A549 (cell line): ENCODE measurements around the gene ALOX5. TPM values are rescaled to one million over a fixed set of nuclear protein-coding genes. Genes with fewer than 3 reads are reported as not detected.

Experiments used
- ATAC-seq, 2 experiments: fragments of 200-7000 bp in 1 of 2; fragments of >200 bp in 1 of 2; cut with Nextera tagmentation in 1 of 2; cut with Tn5 transposase in 1 of 2; 3 replicates each; pipeline versions ENCODE4 v1.8.0 to v1.9.1; 2018 to 2020; ENCODE audit warnings: mild to moderate bottlenecking in 1 of 2, moderate library complexity in 1 of 2
- CTCF ChIA-PET: fragments of 300-600 bp; sonication (Branson Sonifier 250); formaldehyde crosslinking; extraction: SDS; loops from one replicate; lab custom pipeline; 2021; ENCODE audit warnings: antibody characterized with exemption, inconsistent platforms; lab: Yijun Ruan, JAX
- POLR2A ChIA-PET: fragments of 350-600 bp; formaldehyde crosslinking; extraction: SDS; loops from one replicate; lab custom pipeline; 2021; ENCODE audit warnings: antibody characterized with exemption, inconsistent platforms; lab: Yijun Ruan, JAX
- DNase-seq, 2 experiments: peaks; one replicate each; pipeline versions ENCODE4 v3.0.0 to v3.0.0-alpha.2; 2011 to 2016; ENCODE audit warnings: low read depth in 1 of 2, low spot score in 1 of 2
- FAIRE-seq: peaks from 2 replicates; lab custom pipeline; 2011; peaks lifted over from hg19 to GRCh38; lab: Jason Lieb, UNC
- H3K27ac ChIP-seq, 2 experiments: fragments of >200 bp; sonication (Bioruptor Twin); formaldehyde crosslinking; 3 replicates each; pipeline ENCODE4 v1.5.1; 2016 to 2017
- H3K4me1 ChIP-seq: fragments of >200 bp; sonication (Bioruptor Twin); formaldehyde crosslinking; 3 replicates; pipeline ENCODE4 v1.6.1; 2016
- H3K4me2 ChIP-seq: fragments of >200 bp; sonication (Bioruptor Twin); formaldehyde crosslinking; 3 replicates; pipeline ENCODE4 v1.6.1; 2016
- H3K4me3 ChIP-seq: fragments of >200 bp; sonication (Bioruptor Twin); formaldehyde crosslinking; 3 replicates; pipeline ENCODE4 v1.5.1; 2016
- H3K9me3 ChIP-seq: fragments of >200 bp; sonication (Bioruptor Twin); formaldehyde crosslinking; 3 replicates; pipeline ENCODE4 v1.6.1; 2016
- ATOH8 ChIP-seq: fragments of 250-450 bp; sonication (Bioruptor Pico); IDR thresholded peaks from 2 replicates; pipeline ENCODE4 v1.5.0; 2020; ENCODE audit warnings: low read depth, mild to moderate bottlenecking, moderate library complexity
- BCL3 ChIP-seq: fragments of >200 bp; sonication (Bioruptor Twin); formaldehyde crosslinking; IDR thresholded peaks from 3 replicates; pipeline ENCODE4 v1.6.1; 2016
- BHLHE40 ChIP-seq: IDR thresholded peaks from 2 replicates; pipeline ENCODE4 v1.6.1; 2012; ENCODE audit warnings: low read depth, low read length, inconsistent platforms
- CBX8 ChIP-seq: fragments of 200-600 bp; sonication (generic); IDR thresholded peaks from 2 replicates; pipeline ENCODE4 v1.6.1; 2016
- EP300 ChIP-seq, 2 experiments: fragments of >200 bp; sonication (Bioruptor Twin); formaldehyde crosslinking; IDR thresholded peaks; 2 replicates in 1 of 2; 3 replicates in 1 of 2; pipeline ENCODE4 v1.6.1; 2016 to 2017
- ESRRA ChIP-seq: fragments of 150-350 bp; IDR thresholded peaks from 2 replicates; pipeline ENCODE4 v1.6.1; 2014; ENCODE audit warnings: mild to moderate bottlenecking, low read length, borderline replicate concordance
- FOSB ChIP-seq: fragments of 250-450 bp; sonication (Bioruptor Pico); IDR thresholded peaks from 2 replicates; pipeline ENCODE4 v1.5.0; 2020; ENCODE audit warnings: mild to moderate bottlenecking, moderate library complexity
- FOSL2 ChIP-seq, 2 experiments: fragments of 450-650 bp in 1 of 2; fragments of >200 bp in 1 of 2; sonication (Bioruptor Twin) in 1 of 2; formaldehyde crosslinking; IDR thresholded peaks; 2 replicates each; pipeline versions ENCODE4 v1.5.0 to v1.6.1; 2016 to 2020; ENCODE audit warnings: mild to moderate bottlenecking in 1 of 2, moderate library complexity in 1 of 2
- HOXB5 ChIP-seq: fragments of 250-450 bp; sonication (Bioruptor Pico); IDR thresholded peaks from 2 replicates; pipeline ENCODE4 v1.5.0; 2020; ENCODE audit warnings: mild to moderate bottlenecking, moderate library complexity
- KDM1A ChIP-seq: fragments of 200-600 bp; sonication (generic); IDR thresholded peaks from 2 replicates; pipeline ENCODE4 v1.6.1; 2016; ENCODE audit warnings: low read depth, mild to moderate bottlenecking
- KDM5A ChIP-seq: fragments of 200-600 bp; sonication (generic); IDR thresholded peaks from 2 replicates; pipeline ENCODE4 v1.6.1; 2016; ENCODE audit warnings: antibody characterized with exemption, mild to moderate bottlenecking
- MAZ ChIP-seq: fragments of 150-350 bp; IDR thresholded peaks from 2 replicates; pipeline ENCODE4 v1.6.1; 2014; ENCODE audit warnings: antibody characterized with exemption, low read depth, low read length, borderline replicate concordance
- NR3C1 ChIP-seq: fragments of >200 bp; sonication (Bioruptor Twin); formaldehyde crosslinking; IDR thresholded peaks from 3 replicates; pipeline ENCODE4 v1.6.1; 2017
- PBX3 ChIP-seq: IDR thresholded peaks from 2 replicates; pipeline ENCODE4 v1.6.1; 2012
- POLR2A ChIP-seq: IDR thresholded peaks from 2 replicates; pipeline ENCODE4 v1.6.1; 2012; ENCODE audit warnings: mild to moderate bottlenecking, low read length
- RARB ChIP-seq: fragments of 250-450 bp; sonication (Bioruptor Pico); IDR thresholded peaks from 2 replicates; pipeline ENCODE4 v1.8.0; 2021; ENCODE audit warnings: mild to moderate bottlenecking, moderate library complexity
- RCOR1 ChIP-seq: fragments of 150-350 bp; IDR thresholded peaks from 2 replicates; pipeline ENCODE4 v1.6.1; 2014; ENCODE audit warnings: antibody characterized with exemption, low read length, low read depth
- REST ChIP-seq: fragments of 200-600 bp; sonication (generic); IDR thresholded peaks from 2 replicates; pipeline ENCODE4 v1.6.1; 2016; ENCODE audit warnings: antibody characterized with exemption, mild to moderate bottlenecking, moderate library complexity
- RFX5 ChIP-seq: fragments of 450-650 bp; IDR thresholded peaks from 2 replicates; pipeline ENCODE4 v1.7.1; 2014; ENCODE audit warnings: antibody characterized with exemption, mild to moderate bottlenecking, moderate library complexity
- RNF2 ChIP-seq: fragments of 200-600 bp; sonication (generic); IDR thresholded peaks from 2 replicates; pipeline ENCODE4 v1.6.1; 2016; ENCODE audit warnings: low read depth, mild to moderate bottlenecking, antibody characterized with exemption, moderate library complexity, borderline replicate concordance
- SMC3 ChIP-seq: fragments of >200 bp; sonication (Bioruptor Twin); formaldehyde crosslinking; IDR thresholded peaks from 3 replicates; pipeline ENCODE4 v1.6.1; 2018; ENCODE audit warnings: inconsistent platforms
- TP53 ChIP-seq: fragments of 250-450 bp; sonication (Bioruptor Pico); IDR thresholded peaks from 2 replicates; pipeline ENCODE4 v1.5.0; 2021; ENCODE audit warnings: mild to moderate bottlenecking, moderate library complexity
- WGBS: methylation state at CpG from one replicate; pipeline ENCODE4 v1.1.6; 2017; ENCODE audit errors: missing lambda C conversion rate; 5-methylcytosine and 5-hydroxymethylcytosine counted together
- polyA plus RNA-seq, 4 experiments: library from polyadenylated mRNA; depleted of rRNA in 3 of 4; stranded (reverse); fragments of >200 nt; fragmentation: RNase III in 1 of 4; extraction: RNeasy Plus Mini Kit Qiagen cat#74134 plus additional on column Dnase treatment in 1 of 4; gene quantifications; 2 replicates in 3 of 4; 3 replicates in 1 of 4; pipeline ENCODE4 v1.2.3, GENCODE V29; 2011 to 2017

The ALOX5 gene
- polyA plus RNA-seq, 2 of the 4 experiments (the other 2 are of a cell fraction), result 0.18 to 0.40 TPM

- TF ChIP-seq BHLHE40, result no peak
- TF ChIP-seq, all 56 proteins: peak for 0
These were observed 927 bp upstream of the ALOX5 start (continued) for GRCh38 chr10:45373003-45373575.

GRCh38 chr10:45374350-45375052 is 485 bp downstream of the ALOX5 start:
- FAIRE-seq (no peak), ATAC-seq (peak; percentile 38 to 70), DNase-seq (no peak)
- WGBS, result 32% methylated on average over 10 of the region's 51 CpGs
- Histone ChIP-seq H3K27ac (peak overlapping the region in 1 of 2 experiments; percentile 8; a peak in 1 of 6 replicates), H3K9me3 (no peaks in the 10 kb centered on the region), H3K4me2 (peak overlapping the region; percentile 89), H3K4me3 (peak overlapping the region; percentile 48), H3K4me1 (peaks cover 10% of the 10 kb centered on the region; the same call in 2 of the 3 replicates)
- TF ChIP-seq HOXB5 (CRISPR knock-in tag) (no peak), BCL3 (no peak), SMC3 (no peak), ESRRA (no peak), EP300 (IDR thresholded peaks at IDR 0.05) (no peak), RFX5 (no peak), MAZ (no peak), FOSL2 (IDR thresholded peaks at IDR 0.05) (no peak), FOSL2 (CRISPR knock-in tag; IDR thresholded peaks at IDR 0.05) (peak; percentile 29; the same call in 1 of the 2 replicates), KDM5A (no peak), FOSB (CRISPR knock-in tag) (no peak), PBX3 (no peak), CBX8 (peak; percentile 87; the same call in 1 of the 2 replicates)
- CTCF ChIA-PET, result interaction anchor here (1.2 kb wide), 1 partner anchor 91 kb away, joined by 4 read pairs; no protein-coding TSS in a partner anchor
- POLR2A ChIA-PET, result no interaction called here

- no peaks in the 10 kb centered on the region for H3K9me3 ChIP-seq
- POLR2A ChIA-PET, result no interaction called here
- TF ChIP-seq TP53 (CRISPR knock-in tag) (no peak), RARB (CRISPR knock-in tag) (no peak), KDM1A (no peak), FOSB (CRISPR knock-in tag) (no peak), NR3C1 (no peak), RNF2 (no peak), ATOH8 (CRISPR knock-in tag) (no peak), POLR2A (no peak), KDM5A (no peak), REST (no peak), BCL3 (no peak), RCOR1 (no peak)
- TF ChIP-seq, all 56 proteins: peak for 0
- peak overlapping the region; percentile 89; the same call in 1 of the 3 replicates for H3K4me2 ChIP-seq
- 84% methylated on average over 8 of the region's 8 CpGs for WGBS
- no peak for ATAC-seq
- no peak overlapping the region; the same call in 1 of the 3 replicates for H3K4me3 ChIP-seq
- no peak for DNase-seq
- peaks cover 10% of the 10 kb centered on the region; the same call in 2 of the 3 replicates for H3K4me1 ChIP-seq
- H3K27ac ChIP-seq, result no peak overlapping the region
- CTCF ChIA-PET, result interaction anchor here (1.2 kb wide), 1 partner anchor 90 kb away, joined by 4 read pairs; no protein-coding TSS in a partner anchor
- no peak for FAIRE-seq
These were observed 1.1 kb downstream of the ALOX5 start for GRCh38 chr10:45375101-45375500.
